GM18951 (cell line): ENCODE results near the gene UBXN4.
"Not testable (repeated sequence)": the region's sequence is repeated elsewhere in the genome, so short reads cannot be mapped to it uniquely, and the experiment has no call there.

Experiments used
- POLR2A ChIP-seq: IDR thresholded peaks from 4 replicates; pipeline ENCODE4 v1.6.1; 2011; ENCODE audit warnings: mild to moderate bottlenecking; ENCODE audit not compliant: insufficient read length, insufficient read depth; ENCODE audit errors: extremely low read depth
- in situ Hi-C: fragments of 300-500 bp; cut with MboI; formaldehyde crosslinking; loops from one replicate; pipeline ENCODE4 v1.12.0; 2022; ENCODE audit warnings: low sequenced_read_pairs, mixed read lengths, inconsistent platforms; ENCODE audit not compliant: unreplicated experiment

Gene UBXN4

DNA sequence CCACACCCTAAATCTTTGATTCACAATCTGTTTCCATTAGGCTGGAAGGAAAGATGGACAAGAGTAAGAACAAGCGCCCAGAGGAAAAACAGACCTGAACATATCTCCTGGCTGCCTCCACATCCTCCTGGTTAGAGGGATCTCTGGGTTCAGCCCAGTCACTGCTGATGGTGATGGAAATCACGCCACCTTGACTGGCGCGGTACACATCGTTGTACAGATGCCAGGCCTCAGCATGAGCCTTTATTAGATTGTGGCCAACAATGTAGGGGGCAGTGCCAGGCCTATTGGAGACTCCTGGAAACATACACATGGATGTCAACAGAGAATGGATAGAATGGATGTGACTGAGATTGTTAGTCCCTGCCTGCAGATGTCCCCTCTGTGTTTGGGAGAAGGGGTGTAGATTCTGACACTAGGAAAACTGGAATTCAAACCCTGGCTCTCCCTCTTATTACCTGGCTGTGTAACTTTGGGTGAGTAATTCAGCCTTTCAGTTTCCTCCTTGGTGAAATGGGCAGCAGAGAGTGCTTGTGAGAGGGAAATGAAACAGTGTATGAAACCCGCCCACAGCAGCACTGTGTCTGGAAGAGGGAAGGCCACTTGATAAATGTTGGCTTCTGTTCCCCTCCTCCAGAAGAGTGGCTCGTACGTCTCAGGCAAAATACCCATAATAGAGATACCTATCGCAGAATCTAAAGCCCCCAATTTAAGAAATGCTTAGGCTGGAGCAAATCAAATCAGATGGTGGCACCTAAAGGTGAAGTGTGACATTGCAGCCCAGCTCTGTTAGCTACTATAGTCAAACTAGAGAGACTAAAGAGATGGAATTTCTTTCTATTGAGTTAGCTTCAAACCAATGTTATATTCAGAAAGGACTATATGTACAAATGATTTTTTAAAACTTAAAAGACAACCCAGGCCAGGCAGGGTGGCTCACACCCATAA is 59.1 kb downstream of the UBXN4 start:
- in situ Hi-C loops, result no loop called here
- TF ChIP-seq POLR2A, result no peak

GRCh38 chr2:135802350-135802749 is 60.7 kb downstream of the UBXN4 start:
- no peak for TF ChIP-seq POLR2A
- in situ Hi-C loops, result no loop called here

DNA sequence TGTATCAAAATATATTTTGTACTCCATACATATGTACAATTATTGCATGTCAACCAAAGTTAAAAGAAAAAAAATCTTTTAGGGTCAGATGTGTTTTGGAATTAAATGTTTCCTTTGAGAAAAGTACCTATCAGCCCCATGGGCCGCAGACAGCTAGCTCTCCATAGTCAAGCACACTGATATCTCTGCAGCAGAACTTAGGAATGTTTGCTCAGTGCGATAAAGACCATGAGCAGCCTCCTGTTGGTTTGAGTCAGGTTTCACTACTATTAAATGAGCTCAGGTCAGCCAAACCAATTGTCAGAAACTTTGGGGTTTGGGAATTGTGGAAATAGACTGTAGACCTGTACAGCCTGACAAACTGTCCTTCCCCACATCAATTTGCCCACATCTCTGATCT is 61.6 kb downstream of the UBXN4 start:
- in situ Hi-C loops, result no loop called here
- no peak for TF ChIP-seq POLR2A

- in situ Hi-C loops, result not testable (repeated sequence)
Measured at GRCh38 chr2:135807874-135808273, 66.2 kb downstream of the UBXN4 start.

- in situ Hi-C loops, result no loop called here
- TF ChIP-seq POLR2A, result no peak
Measured at GRCh38 chr2:135812907-135813511, 71.4 kb downstream of the UBXN4 start.

DNA sequence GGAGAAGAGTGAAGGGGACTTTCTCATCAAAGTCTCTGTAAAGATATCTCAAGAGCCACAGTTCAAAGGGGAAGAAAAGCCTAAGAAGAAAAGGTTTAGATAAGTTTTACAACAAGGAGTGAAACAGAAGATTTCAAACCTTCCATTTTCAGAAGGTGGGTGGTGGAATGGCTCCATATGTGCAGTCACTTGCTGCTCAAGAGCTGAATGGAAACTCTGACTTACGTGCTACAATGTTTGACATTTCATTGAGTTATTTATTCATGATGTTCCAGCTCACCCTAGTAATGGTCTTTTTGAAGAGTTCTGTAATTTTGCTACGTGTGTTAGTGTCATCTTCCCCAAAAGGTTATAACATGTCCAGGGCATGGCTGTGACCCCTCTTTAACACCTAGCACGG is 73.6 kb downstream of the UBXN4 start:
- in situ Hi-C loops, result no loop called here
- no peak for TF ChIP-seq POLR2A

GRCh38 chr2:135817466-135817865 is 75.8 kb downstream of the UBXN4 start:
- in situ Hi-C loops, result no loop called here
- no peak for TF ChIP-seq POLR2A

GRCh38 chr2:135817951-135818350 is 76.3 kb downstream of the UBXN4 start:
- in situ Hi-C loops, result no loop called here
- no peak for TF ChIP-seq POLR2A

- in situ Hi-C loops, result no loop called here
- no peak for TF ChIP-seq POLR2A
Measured at GRCh38 chr2:135818937-135819610, 77.4 kb downstream of the UBXN4 start.

GRCh38 chr2:135820003-135820618 is 78.5 kb downstream of the UBXN4 start:
- in situ Hi-C loops, result no loop called here
- TF ChIP-seq POLR2A, result no peak

- in situ Hi-C loops, result no loop called here
- no peak for TF ChIP-seq POLR2A
Measured at GRCh38 chr2:135821190-135821589, 79.5 kb downstream of the UBXN4 start.

- TF ChIP-seq POLR2A, result no peak
- in situ Hi-C loops, result no loop called here
Measured at GRCh38 chr2:135822855-135823254, 81.2 kb downstream of the UBXN4 start.

DNA sequence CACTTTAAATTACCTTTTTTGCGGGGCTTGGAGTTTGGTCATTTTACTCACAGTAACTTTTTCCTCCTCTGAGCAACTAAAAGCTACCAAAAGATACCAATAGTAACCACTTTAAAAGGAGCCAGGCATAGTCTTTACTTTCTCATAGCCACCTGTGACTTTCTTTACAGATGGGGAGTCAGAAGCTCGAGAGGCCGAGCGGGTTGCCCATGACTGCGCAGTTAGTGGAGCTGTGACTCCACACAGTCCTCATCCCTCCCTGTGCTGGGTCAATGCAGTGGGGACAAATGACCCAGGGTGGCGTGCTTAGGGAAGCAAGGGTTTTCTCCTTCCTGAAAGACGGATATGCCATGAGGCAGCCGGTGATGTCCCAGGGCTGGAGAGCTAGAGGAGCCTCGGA is 83.5 kb downstream of the UBXN4 start:
- no peak for TF ChIP-seq POLR2A
- in situ Hi-C loops, result no loop called here
